ENCODE measurements around the gene CD22.

DNA sequence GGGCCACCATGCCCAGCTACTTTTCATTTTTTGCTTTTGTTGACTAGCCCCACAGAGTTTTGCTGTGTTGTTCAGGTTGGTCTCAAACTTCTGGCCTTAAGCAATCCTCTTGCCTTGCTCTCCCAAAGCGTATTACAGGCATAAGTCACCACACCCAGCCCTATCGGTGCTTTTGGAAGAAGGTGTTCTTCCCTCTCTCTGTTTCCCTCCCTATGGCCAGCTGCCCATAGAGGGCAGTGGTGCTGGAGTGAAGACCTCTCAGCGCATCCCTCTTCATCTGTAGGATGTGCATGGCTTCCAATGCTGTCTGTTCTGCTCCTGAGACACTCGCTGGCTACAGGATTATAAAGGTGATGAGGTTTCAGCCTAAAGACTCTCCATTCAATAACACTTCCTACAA, 1.3 kb upstream of the CD22 start:
- no peak for TF ChIP-seq EP300 (IDR thresholded peaks at IDR 0.05)
- TF ChIP-seq, protein P1, sequence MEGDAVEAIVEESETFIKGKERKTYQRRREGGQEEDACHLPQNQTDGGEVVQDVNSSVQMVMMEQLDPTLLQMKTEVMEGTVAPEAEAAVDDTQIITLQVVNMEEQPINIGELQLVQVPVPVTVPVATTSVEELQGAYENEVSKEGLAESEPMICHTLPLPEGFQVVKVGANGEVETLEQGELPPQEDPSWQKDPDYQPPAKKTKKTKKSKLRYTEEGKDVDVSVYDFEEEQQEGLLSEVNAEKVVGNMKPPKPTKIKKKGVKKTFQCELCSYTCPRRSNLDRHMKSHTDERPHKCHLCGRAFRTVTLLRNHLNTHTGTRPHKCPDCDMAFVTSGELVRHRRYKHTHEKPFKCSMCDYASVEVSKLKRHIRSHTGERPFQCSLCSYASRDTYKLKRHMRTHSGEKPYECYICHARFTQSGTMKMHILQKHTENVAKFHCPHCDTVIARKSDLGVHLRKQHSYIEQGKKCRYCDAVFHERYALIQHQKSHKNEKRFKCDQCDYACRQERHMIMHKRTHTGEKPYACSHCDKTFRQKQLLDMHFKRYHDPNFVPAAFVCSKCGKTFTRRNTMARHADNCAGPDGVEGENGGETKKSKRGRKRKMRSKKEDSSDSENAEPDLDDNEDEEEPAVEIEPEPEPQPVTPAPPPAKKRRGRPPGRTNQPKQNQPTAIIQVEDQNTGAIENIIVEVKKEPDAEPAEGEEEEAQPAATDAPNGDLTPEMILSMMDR (IDR thresholded peaks at IDR 0.05) = no peak

Data from gastroesophageal sphincter (tissue), 3 donors.